Tibial artery (tissue), 4 donors: ENCODE data around the gene FBXL17.

Experiments used
- DNase-seq, 2 donors: peaks; one replicate each; pipeline ENCODE4 v3.0.0-alpha.2; 2019
- H3K27ac ChIP-seq, 2 donors: fragments of 200-600 bp; sonication (generic) in 1 of 2; 1 replicate in 1 of 2; 2 replicates in 1 of 2; pipeline ENCODE4 v1.5.1; 2018 to 2019; ENCODE audit warnings: mild to moderate bottlenecking in 1 of 2
- H3K27me3 ChIP-seq, 2 donors: fragments of 200-600 bp; sonication (generic) in 1 of 2; one replicate each; pipeline versions ENCODE4 v1.5.1 to v1.6.0; 2016 to 2019
- H3K36me3 ChIP-seq, 3 donors: fragments of 200-600 bp; sonication (generic) in 2 of 3; one replicate each; pipeline ENCODE4 v1.5.1; 2016 to 2019; ENCODE audit warnings: mild to moderate bottlenecking in 2 of 3
- H3K4me1 ChIP-seq, 4 donors: fragments of 200-600 bp; sonication (generic) in 2 of 4; 1 replicate in 3 of 4; 2 replicates in 1 of 4; pipeline ENCODE4 v1.5.1; 2016 to 2019
- H3K4me3 ChIP-seq, 2 donors: fragments of 200-600 bp; sonication (generic) in 1 of 2; 1 replicate in 1 of 2; 2 replicates in 1 of 2; pipeline ENCODE4 v1.5.1; 2018 to 2019; ENCODE audit warnings: mild to moderate bottlenecking in 2 of 2
- H3K9me3 ChIP-seq, 3 donors: fragments of 200-600 bp; sonication (generic) in 1 of 3; one replicate each; pipeline ENCODE4 v1.5.1; 2016 to 2019
- intact Hi-C: fragments of 100-400 bp; cut with DNase I; formaldehyde crosslinking; loops from one replicate; pipeline ENCODE4 v1.15.0; 2023; ENCODE audit warnings: low total_unique reads
- TF ChIP-seq, protein P1 (sequence below), 2 experiments: fragments of 200-600 bp in 1 of 2; fragments of 450-650 bp in 1 of 2; IDR thresholded peaks; one replicate each; pipeline ENCODE4 v1.5.1; 2017 to 2019; ENCODE audit warnings: antibody characterized with exemption in 2 of 2, mild to moderate bottlenecking in 1 of 2, moderate library complexity in 1 of 2

Gene FBXL17

DNA sequence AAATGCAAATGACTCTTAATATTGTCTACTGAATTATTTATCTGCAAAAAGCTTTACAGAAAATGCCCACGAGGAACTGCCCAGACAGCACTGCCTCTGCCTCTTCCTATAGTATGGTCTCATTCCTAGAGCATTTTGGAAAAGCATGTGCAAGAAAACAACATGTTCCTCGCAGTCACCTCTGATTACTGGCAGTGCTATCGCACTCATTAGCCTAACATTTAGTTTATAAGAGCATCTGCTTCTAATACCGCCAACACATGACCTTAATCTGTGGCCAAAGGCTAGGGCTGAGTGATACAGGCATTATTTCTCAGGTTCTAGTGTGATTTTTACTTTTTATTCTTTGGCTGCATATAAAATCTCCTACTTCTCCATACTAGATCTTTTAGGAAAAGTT lies 259.2 kb downstream of the FBXL17 start:
- Histone ChIP-seq H3K4me1 (peaks cover 0 to 2% (median 0%) of the 10 kb centered on the region in 4 donors), H3K36me3 (peaks cover 0 to 3% (median 0%) of the 10 kb centered on the region in 3 donors), H3K27ac (no peak overlapping the region), H3K27me3 (no peaks in the 10 kb centered on the region), H3K9me3 (no peaks in the 10 kb centered on the region), H3K4me3 (no peak overlapping the region)
- TF ChIP-seq, protein P1, sequence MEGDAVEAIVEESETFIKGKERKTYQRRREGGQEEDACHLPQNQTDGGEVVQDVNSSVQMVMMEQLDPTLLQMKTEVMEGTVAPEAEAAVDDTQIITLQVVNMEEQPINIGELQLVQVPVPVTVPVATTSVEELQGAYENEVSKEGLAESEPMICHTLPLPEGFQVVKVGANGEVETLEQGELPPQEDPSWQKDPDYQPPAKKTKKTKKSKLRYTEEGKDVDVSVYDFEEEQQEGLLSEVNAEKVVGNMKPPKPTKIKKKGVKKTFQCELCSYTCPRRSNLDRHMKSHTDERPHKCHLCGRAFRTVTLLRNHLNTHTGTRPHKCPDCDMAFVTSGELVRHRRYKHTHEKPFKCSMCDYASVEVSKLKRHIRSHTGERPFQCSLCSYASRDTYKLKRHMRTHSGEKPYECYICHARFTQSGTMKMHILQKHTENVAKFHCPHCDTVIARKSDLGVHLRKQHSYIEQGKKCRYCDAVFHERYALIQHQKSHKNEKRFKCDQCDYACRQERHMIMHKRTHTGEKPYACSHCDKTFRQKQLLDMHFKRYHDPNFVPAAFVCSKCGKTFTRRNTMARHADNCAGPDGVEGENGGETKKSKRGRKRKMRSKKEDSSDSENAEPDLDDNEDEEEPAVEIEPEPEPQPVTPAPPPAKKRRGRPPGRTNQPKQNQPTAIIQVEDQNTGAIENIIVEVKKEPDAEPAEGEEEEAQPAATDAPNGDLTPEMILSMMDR (IDR thresholded peaks at IDR 0.05), result no peak
- no peak for DNase-seq
- intact Hi-C loops, result no loop called here

DNA sequence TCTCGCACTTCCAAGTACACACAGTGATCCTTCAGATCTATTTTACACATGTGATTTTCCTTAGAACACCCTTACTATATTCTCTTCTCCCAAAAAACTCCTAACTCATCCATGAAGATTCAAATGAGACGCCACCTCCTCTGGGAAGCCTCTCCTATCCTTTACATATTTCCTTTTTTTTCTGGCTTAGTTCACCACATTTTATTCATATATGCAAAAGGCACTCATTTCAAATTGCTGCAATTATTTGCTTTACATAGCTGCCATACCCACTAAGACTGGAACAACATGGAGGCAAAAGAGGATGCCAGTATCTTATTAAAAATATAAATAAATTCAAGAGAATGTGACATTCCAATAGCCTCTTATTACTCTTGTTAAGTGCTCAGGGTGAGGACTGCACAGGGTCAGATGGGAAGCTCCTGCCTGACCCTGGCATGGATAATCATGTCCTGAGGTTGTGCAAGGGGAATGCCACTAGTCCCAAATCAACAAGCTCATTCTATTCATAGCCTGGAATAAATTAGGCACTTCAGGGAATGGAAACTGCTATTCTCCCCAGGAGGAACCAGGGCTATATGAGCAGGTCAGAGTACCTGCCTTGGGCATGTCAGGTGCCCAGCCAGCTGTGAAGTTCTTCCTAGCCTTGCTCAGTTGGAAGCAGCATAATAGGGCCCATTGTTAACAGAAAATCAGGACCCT lies 262.9 kb downstream of the FBXL17 start:
- TF ChIP-seq, protein P1 (IDR thresholded peaks at IDR 0.05), result no peak
- no peak for DNase-seq
- H3K27me3 ChIP-seq, result no peaks in the 10 kb centered on the region
- H3K36me3 ChIP-seq, result peaks cover 0 to 3% (median 0%) of the 10 kb centered on the region in 3 donors
- no peak overlapping the region for H3K27ac ChIP-seq
- H3K4me3 ChIP-seq, result no peak overlapping the region
- intact Hi-C loops, result no loop called here
- H3K9me3 ChIP-seq, result no peaks in the 10 kb centered on the region
- H3K4me1 ChIP-seq, result peaks cover 0 to 2% (median 0%) of the 10 kb centered on the region in 4 donors

DNA sequence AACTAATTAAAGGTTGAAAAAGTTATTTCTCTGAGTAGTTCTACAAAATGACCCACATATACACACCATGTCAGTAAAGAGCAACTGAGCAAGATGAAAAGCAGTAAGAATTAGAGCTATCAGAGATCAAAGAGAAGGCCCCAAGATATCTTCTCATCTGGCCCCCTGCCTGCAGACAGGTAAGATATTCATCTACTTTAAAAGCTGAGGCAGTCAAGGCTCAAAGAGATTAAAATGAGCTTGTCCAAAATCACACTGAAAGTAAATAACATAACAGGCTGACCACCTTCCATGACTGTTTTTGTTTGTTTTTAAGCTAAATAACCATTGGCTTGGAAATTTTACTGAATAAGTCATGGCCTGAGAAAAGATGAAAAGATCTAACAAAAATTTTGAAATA lies 266.2 kb downstream of the FBXL17 start:
- intact Hi-C loops, result no loop called here
- H3K27me3 ChIP-seq, result no peaks in the 10 kb centered on the region
- H3K4me1 ChIP-seq, result no peaks in the 10 kb centered on the region
- no peak for DNase-seq
- no peak overlapping the region for H3K27ac ChIP-seq
- peaks cover 0 to 3% (median 0%) of the 10 kb centered on the region in 3 donors for H3K36me3 ChIP-seq
- H3K9me3 ChIP-seq, result peaks cover 0 to 3% (median 0%) of the 10 kb centered on the region in 3 donors
- no peak overlapping the region for H3K4me3 ChIP-seq
- TF ChIP-seq, protein P1 (IDR thresholded peaks at IDR 0.05), result no peak

DNA sequence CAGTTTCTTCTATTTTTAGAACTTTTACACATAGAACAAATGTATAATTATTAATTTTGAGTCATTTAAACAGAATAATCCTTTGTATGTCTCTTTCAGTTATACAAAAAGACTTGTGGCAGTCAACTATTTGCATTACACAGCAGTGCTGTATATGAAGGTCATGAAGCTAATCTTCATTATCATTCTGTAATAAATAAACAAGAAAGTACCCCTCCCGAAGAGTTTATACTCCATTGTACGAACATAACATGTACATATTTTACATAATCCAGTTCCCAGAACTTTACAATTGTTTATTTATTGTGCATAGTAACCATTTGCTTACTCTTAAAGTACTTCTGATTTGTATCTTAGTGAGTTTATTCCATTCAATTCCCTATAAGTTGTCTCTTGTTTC lies 267.9 kb downstream of the FBXL17 start:
- Histone ChIP-seq H3K4me3 (no peak overlapping the region), H3K27me3 (no peaks in the 10 kb centered on the region), H3K9me3 (peaks cover 0 to 3% (median 0%) of the 10 kb centered on the region in 3 donors), H3K27ac (no peak overlapping the region), H3K36me3 (no peaks in the 10 kb centered on the region), H3K4me1 (no peaks in the 10 kb centered on the region)
- intact Hi-C loops, result no loop called here
- TF ChIP-seq, protein P1 (IDR thresholded peaks at IDR 0.05), result no peak
- no peak for DNase-seq

DNA sequence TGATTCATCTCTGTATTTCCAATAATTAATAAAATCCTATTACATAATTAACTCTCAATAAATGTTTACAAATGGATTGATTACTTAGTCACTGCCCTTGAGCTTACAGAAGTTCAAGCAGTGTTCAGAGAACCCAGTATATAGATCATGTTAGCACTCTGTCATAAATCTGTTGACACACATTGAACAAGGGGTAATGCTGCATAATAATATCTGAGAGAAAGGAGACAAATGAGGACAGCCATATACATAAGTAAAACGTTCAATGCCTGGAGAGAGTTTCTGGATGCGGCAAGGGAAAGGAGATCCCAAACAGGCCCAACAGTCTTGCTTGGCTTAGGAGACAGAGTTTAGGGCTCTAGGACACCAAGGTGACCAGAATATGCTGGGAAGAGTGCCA lies 270.2 kb downstream of the FBXL17 start:
- Histone ChIP-seq H3K9me3 (peaks cover 0 to 3% (median 0%) of the 10 kb centered on the region in 3 donors), H3K27me3 (no peaks in the 10 kb centered on the region), H3K36me3 (no peaks in the 10 kb centered on the region), H3K4me3 (no peak overlapping the region), H3K27ac (no peak overlapping the region), H3K4me1 (no peaks in the 10 kb centered on the region)
- no peak for DNase-seq
- TF ChIP-seq, protein P1 (IDR thresholded peaks at IDR 0.05), result no peak
- intact Hi-C loops, result no loop called here
